GM12864 (cell line): ENCODE measurements around the gene INS.
"Not testable (repeated sequence)": the region's sequence is repeated elsewhere in the genome, so short reads cannot be mapped to it uniquely, and the experiment has no call there.

Experiments
- DNase-seq: peaks from one replicate; pipeline ENCODE4 v3.0.0-alpha.2; 2011; ENCODE audit warnings: low read depth
- H3K4me3 ChIP-seq: 2 replicates; pipeline ENCODE4 v1.5.1; 2011; ENCODE audit warnings: mild to moderate bottlenecking, low read depth, low read length, control low read depth
- CTCF ChIP-seq: IDR thresholded peaks from 2 replicates; pipeline ENCODE4 v1.5.1; 2011; ENCODE audit warnings: low read depth, mild to moderate bottlenecking, moderate library complexity, low read length, control low read depth, inconsistent platforms; ENCODE audit errors: missing control alignments

INS gene

GRCh38 chr11:2179516-2179915, 18.5 kb upstream of the INS start:
- TF ChIP-seq CTCF: no peak
- H3K4me3 ChIP-seq: no peak overlapping the region
- DNase-seq: no peak

- no peak for TF ChIP-seq CTCF
- no peak for DNase-seq
- H3K4me3 ChIP-seq: no peak overlapping the region
Measured at GRCh38 chr11:2178906-2179494, 18.0 kb upstream of the INS start.

GRCh38 chr11:2178055-2178773, 17.2 kb upstream of the INS start:
- not testable (repeated sequence) for DNase-seq, H3K4me3 ChIP-seq

GRCh38 chr11:2177076-2177475, 16.1 kb upstream of the INS start:
- H3K4me3 ChIP-seq: no peak overlapping the region
- no peak for DNase-seq
- no peak for TF ChIP-seq CTCF

GRCh38 chr11:2176389-2176900, 15.4 kb upstream of the INS start:
- no peak for DNase-seq
- H3K4me3 ChIP-seq: no peak overlapping the region
- no peak for TF ChIP-seq CTCF

- no peak for TF ChIP-seq CTCF
- no peak for DNase-seq
- no peak overlapping the region for H3K4me3 ChIP-seq
Measured at GRCh38 chr11:2175659-2176058, 14.7 kb upstream of the INS start.

GRCh38 chr11:2174361-2174760, 13.4 kb upstream of the INS start:
- no peak overlapping the region for H3K4me3 ChIP-seq
- no peak for DNase-seq
- no peak for TF ChIP-seq CTCF
